GM19099 (cell line): ENCODE data around the gene RABGAP1L.

ENCODE experiments used
- POLR2A ChIP-seq: IDR thresholded peaks from 3 replicates; pipeline ENCODE4 v1.6.1; 2011; ENCODE audit warnings: low read depth; ENCODE audit not compliant: insufficient read length; ENCODE audit errors: extremely low read depth

The RABGAP1L gene

GRCh38 chr1:174352883-174353608 is 193.7 kb downstream of the RABGAP1L start:
- TF ChIP-seq POLR2A, result no peak

- no peak for TF ChIP-seq POLR2A
Observed at GRCh38 chr1:174358344-174358743, 199.0 kb downstream of the RABGAP1L start.

- no peak for TF ChIP-seq POLR2A
Observed at GRCh38 chr1:174358786-174359453, 199.6 kb downstream of the RABGAP1L start.

- TF ChIP-seq POLR2A, result no peak
Observed at GRCh38 chr1:174359454-174359805, 200.1 kb downstream of the RABGAP1L start.

- no peak for TF ChIP-seq POLR2A
Observed at GRCh38 chr1:174364996-174365736, 205.8 kb downstream of the RABGAP1L start.

GRCh38 chr1:174366946-174367345 is 207.6 kb downstream of the RABGAP1L start:
- no peak for TF ChIP-seq POLR2A

- TF ChIP-seq POLR2A, result no peak
Observed at GRCh38 chr1:174367892-174368291, 208.6 kb downstream of the RABGAP1L start.

- no peak for TF ChIP-seq POLR2A
Observed at GRCh38 chr1:174376030-174376429, 216.7 kb downstream of the RABGAP1L start.

- no peak for TF ChIP-seq POLR2A
Observed at GRCh38 chr1:174391716-174392115, 232.4 kb downstream of the RABGAP1L start.

- TF ChIP-seq POLR2A, result no peak
Observed at GRCh38 chr1:174393885-174394284, 234.6 kb downstream of the RABGAP1L start.

GRCh38 chr1:174397261-174397660 is 237.9 kb downstream of the RABGAP1L start:
- TF ChIP-seq POLR2A, result no peak

GRCh38 chr1:174398246-174398645 is 238.9 kb downstream of the RABGAP1L start:
- no peak for TF ChIP-seq POLR2A

GRCh38 chr1:174399211-174399610 is 239.9 kb downstream of the RABGAP1L start:
- no peak for TF ChIP-seq POLR2A

GRCh38 chr1:174401075-174401474 is 241.8 kb downstream of the RABGAP1L start:
- TF ChIP-seq POLR2A, result no peak

- TF ChIP-seq POLR2A, result no peak
Observed at GRCh38 chr1:174405219-174405618, 245.9 kb downstream of the RABGAP1L start.

- TF ChIP-seq POLR2A, result no peak
Observed at GRCh38 chr1:174406421-174406820, 247.1 kb downstream of the RABGAP1L start.
